Kidney (tissue), 14 donors: Measurements from ENCODE around the gene RAB20. TPM values are rescaled to one million over a fixed set of nuclear protein-coding genes. Genes with fewer than 3 reads are reported as not detected.

Experiments
- DNase-seq, 5 donors: peaks; one replicate each; pipeline ENCODE4 v3.0.0-alpha.2; 2013 to 2020
- FAIRE-seq: peaks from 2 replicates; lab custom pipeline; 2012; peaks lifted over from hg19 to GRCh38; lab: Jason Lieb, UNC
- H3K27ac ChIP-seq, 2 donors: one replicate each; pipeline ENCODE4 v1.7.0; 2013; ENCODE audit warnings: low read depth in 2 of 2, low read length in 2 of 2, inconsistent platforms in 1 of 2
- H3K27me3 ChIP-seq: one replicate; pipeline ENCODE4 v1.7.1; 2013; ENCODE audit warnings: low read length, inconsistent platforms; ENCODE audit not compliant: control insufficient read depth, insufficient read depth
- H3K36me3 ChIP-seq, 3 donors: one replicate each; pipeline versions ENCODE4 v1.7.0 to v1.7.1; 2013; ENCODE audit warnings: low read length in 3 of 3, control low read depth in 1 of 3, inconsistent platforms in 1 of 3; ENCODE audit not compliant: insufficient read depth in 3 of 3, control insufficient read depth in 2 of 3
- H3K4me1 ChIP-seq, 3 donors: one replicate each; pipeline versions ENCODE4 v1.7.0 to v1.7.1; 2013; ENCODE audit warnings: low read length in 3 of 3, inconsistent platforms in 1 of 3, low read depth in 1 of 3; ENCODE audit not compliant: control insufficient read depth in 2 of 3, insufficient read depth in 2 of 3
- H3K4me3 ChIP-seq, 3 donors: one replicate each; pipeline versions ENCODE4 v1.7.0 to v1.8.1; 2013; ENCODE audit warnings: low read length in 3 of 3, control low read depth in 1 of 3, inconsistent platforms in 1 of 3
- H3K9ac ChIP-seq, 3 donors: one replicate each; pipeline versions ENCODE4 v1.7.0 to v1.7.1; 2013; ENCODE audit warnings: low read length in 3 of 3, control low read depth in 1 of 3, inconsistent platforms in 1 of 3
- H3K9me3 ChIP-seq, 3 donors: one replicate each; pipeline versions ENCODE4 v1.7.0 to v1.7.1; 2013; ENCODE audit warnings: low read length in 3 of 3, control low read depth in 1 of 3, inconsistent platforms in 1 of 3; ENCODE audit not compliant: control insufficient read depth in 2 of 3, insufficient read depth in 1 of 3
- CTCF ChIP-seq: IDR thresholded peaks from 3 replicates; pipeline ENCODE4 v1.5.1; 2012; ENCODE audit warnings: mild to moderate bottlenecking, moderate library complexity, borderline replicate concordance; ENCODE audit not compliant: insufficient read depth; ENCODE audit errors: extremely low read depth
- intact Hi-C: fragments of 100-400 bp; cut with DNase I; formaldehyde crosslinking; loops from one replicate; pipeline ENCODE4 v1.11.1; 2022
- polyA plus RNA-seq: library from polyadenylated mRNA; stranded (reverse); fragments of 350-450 nt; fragmentation: Illumina TruSeq; extraction: RNeasy Lipid Tissue Mini Kit (QIAGEN cat#74804); gene quantifications from one replicate; pipeline ENCODE4 v1.2.3, GENCODE V29; 2014; ENCODE audit warnings: low read depth, low replicate concordance; ENCODE audit not compliant: insufficient read depth
- total RNA-seq: library from RNA; stranded (reverse); fragmentation: NEBNext Ultra II Directional; extraction: Animal tissue kit (Norgen Biotek cat#: 25700); gene quantifications from one replicate; pipeline ENCODE4 v1.2.1, GENCODE V29; 2021
- donor health status: control.
- donor health status: control.
- donor health status: control.
- donor health status: control.
- donor health status: control.
- donor health status: DM: yes; HTN: yes; CAD: no.
- donor health status: Normal renal cell carcinoma (clear cell type).

Gene RAB20
- total and polyA plus RNA-seq, 2 donors from 2014 or later: 33.6 to 47.7 TPM

GRCh38 chr13:110493613-110494012, 67.9 kb downstream of the RAB20 start:
- FAIRE-seq: no peak

GRCh38 chr13:110492679-110493593, 68.6 kb downstream of the RAB20 start:
- Histone ChIP-seq H3K27ac (no peak overlapping the region), H3K4me3 (no peak overlapping the region), H3K9ac (no peak overlapping the region), H3K36me3 (peaks cover 10 to 64% (median 32%) of the 10 kb centered on the region in 3 donors), H3K4me1 (no peaks in the 10 kb centered on the region), H3K9me3 (no peaks in the 10 kb centered on the region), H3K27me3 (no peaks in the 10 kb centered on the region)
- intact Hi-C loops: no loop called here
- DNase-seq: peak in 4 of 5 donors; percentile 41 to 79 (median 60)
- FAIRE-seq: no peak
- TF ChIP-seq CTCF: no peak

More at GRCh38 chr13:110493613-110494012, 67.9 kb downstream of the RAB20 start:
- no peaks in the 10 kb centered on the region for H3K9me3 ChIP-seq
- peaks cover 12 to 67% (median 39%) of the 10 kb centered on the region in 3 donors for H3K36me3 ChIP-seq
- no peaks in the 10 kb centered on the region for H3K27me3 ChIP-seq
- intact Hi-C loops: no loop called here
- H3K9ac ChIP-seq: no peak overlapping the region
- no peak overlapping the region for H3K27ac ChIP-seq
- H3K4me1 ChIP-seq: no peaks in the 10 kb centered on the region
- no peak for TF ChIP-seq CTCF
- peak in 1 of 5 donors; percentile 49 for DNase-seq
- no peak overlapping the region for H3K4me3 ChIP-seq

- Histone ChIP-seq H3K4me1 (no peaks in the 10 kb centered on the region), H3K9ac (no peak overlapping the region), H3K9me3 (no peaks in the 10 kb centered on the region), H3K4me3 (no peak overlapping the region), H3K27me3 (no peaks in the 10 kb centered on the region), H3K27ac (no peak overlapping the region), H3K36me3 (peaks cover 8 to 66% (median 34%) of the 10 kb centered on the region in 3 donors)
- intact Hi-C loops: no loop called here
- TF ChIP-seq CTCF: no peak
- DNase-seq (peak in 1 of 5 donors; percentile 52), FAIRE-seq (no peak)
Measured at GRCh38 chr13:110491869-110492678, 69.4 kb downstream of the RAB20 start.
